ENCODE results near the gene PRDM16.
"Not testable (repeated sequence)": the region's sequence is repeated elsewhere in the genome, so short reads cannot be mapped to it uniquely, and the experiment has no call there.

PRDM16 gene

DNA sequence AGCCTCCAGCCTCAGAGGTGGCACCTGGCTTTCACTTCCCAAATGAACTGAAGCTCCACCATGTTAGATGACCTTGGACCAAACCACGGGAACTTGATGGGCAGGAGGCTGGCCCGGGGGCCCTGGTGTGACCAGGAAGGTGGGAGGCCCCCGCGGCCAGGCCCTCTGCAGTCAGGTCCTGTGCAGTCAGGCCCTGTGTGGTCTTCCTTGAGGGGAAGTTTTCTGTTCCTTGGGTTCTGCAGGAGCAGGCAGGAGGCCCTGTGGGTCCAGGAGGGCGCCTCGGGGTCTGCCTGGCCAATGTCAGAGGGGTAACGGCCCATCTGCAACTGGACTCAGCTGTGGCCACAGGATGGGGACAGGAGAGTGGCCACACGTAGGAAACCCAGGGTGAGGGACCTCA, 13.0 kb downstream of the PRDM16 start:
- no peak for DNase-seq (ENCODE audit: low read depth in 2 of 2)

- DNase-seq (ENCODE audit: low read depth in 2 of 2) = no peak
These were observed 13.8 kb downstream of the PRDM16 start for GRCh38 chr1:3082571-3083516.

DNA sequence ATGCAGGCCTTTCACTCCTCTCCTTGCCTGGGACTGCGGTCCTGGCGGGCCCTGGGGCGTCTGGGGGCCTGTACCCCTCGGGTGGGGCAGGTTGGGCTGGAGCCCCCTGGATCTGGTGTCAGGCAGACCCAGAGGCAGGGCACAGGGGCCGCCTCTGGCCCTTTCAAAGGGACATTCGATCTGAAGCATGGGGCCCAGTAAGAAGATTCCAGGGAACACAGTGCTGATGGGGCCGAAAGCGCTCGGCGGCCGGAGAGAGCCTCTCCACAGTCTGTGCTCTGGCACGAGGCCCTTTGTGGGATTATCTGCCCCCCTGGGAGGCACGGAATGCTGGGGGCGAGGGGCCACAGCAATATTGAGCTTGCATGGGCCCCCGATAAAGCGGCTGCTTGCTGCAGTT, 15.2 kb downstream of the PRDM16 start:
- no peak for DNase-seq (ENCODE audit: low read depth in 2 of 2)

DNA sequence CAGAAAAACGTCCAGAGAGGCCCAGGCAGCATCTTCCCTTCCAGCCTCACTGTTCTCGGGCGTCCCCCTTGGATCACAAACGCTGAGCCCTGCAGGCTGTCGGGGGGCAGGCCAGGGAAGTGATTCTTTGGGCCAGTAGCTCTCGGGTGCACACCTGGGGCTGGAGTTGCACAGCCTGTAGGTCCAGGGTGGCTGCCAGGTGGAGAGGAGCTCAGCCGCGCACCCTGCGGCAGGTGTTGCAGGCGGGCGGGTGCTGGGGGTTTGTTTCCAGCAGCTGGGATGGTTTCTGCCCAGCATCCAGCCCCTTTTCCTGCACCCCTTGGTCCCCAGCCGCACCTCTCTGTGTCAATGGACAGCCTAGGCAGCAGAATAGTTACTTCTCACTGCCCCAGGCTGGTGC, 15.7 kb downstream of the PRDM16 start:
- no peak for DNase-seq (ENCODE audit: low read depth in 2 of 2)

DNA sequence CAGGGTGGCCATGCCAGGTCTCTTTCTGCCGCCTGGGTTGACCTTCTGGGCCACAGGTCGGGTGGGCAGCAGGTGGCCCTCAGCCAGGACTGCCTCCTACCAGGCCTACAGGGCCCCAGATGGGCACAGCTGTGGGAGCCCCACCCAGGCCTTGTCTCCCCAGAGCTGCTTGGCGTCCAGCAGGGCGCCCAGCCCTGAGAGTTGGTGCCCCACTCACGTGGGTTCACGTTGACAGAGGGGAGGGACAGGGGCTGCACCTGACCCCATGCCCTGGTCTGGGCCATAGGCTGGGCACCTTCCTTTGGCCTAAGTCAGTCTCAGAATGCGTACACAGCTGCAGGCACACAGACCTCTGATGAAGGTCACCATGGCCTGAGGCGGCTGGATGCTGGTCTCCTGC, 16.7 kb downstream of the PRDM16 start:
- DNase-seq (ENCODE audit: low read depth in 2 of 2) = no peak

DNA sequence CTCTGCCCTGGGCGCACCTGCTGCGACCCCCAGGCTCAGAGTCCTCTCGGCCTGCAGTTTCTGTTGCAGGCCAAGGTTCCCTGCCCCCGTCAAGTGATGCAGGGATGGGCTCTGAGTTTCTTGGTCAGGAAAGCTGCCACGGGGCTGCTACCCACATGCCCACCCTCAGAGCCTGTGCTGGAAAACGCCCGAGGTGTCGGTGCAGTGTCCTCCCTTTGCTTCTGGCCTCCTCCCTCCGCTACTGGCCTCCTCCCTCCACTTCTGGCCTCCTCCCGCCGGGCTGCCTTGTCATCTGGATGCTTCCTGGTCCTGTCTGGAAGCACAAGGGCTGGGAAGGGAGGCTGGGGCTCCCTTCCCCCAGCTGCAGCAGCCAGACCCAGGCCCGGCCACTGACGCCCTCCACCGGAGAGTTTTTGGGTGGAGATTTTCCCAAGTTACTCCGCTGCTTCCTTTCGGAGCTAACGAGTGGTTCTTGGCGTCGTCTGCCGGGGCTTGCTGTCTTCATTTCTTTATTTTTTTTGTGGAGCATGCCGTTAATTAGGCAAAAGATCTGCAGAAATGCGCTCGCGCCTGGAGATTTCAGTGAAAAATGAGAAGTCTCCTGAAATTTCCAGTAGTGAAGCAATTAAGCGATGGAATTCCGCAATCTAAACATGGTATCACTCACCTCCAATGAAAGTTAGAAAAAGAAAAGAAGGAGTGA, 17.4 kb downstream of the PRDM16 start:
- DNase-seq (ENCODE audit: low read depth in 2 of 2) = no peak

DNA sequence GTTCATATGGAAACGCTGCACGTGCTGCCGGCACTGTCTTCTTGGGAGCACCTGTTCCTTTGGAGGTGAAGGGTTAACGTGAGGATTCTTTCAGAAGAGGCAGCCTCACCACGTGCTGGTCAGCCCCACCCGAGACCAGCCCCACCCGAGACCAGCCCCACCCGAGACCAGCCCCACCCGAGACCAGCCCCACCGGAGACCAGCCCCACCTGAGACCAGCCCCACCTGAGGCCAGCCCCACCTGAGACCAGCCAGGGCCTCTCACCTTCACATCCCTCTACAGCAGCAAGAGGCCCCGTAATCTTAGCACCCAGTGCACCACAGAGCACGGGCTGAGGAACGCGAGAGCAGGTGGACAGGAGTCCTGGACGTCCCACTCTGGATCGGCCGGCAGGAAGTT, 18.0 kb downstream of the PRDM16 start:
- no peak for DNase-seq (ENCODE audit: low read depth in 2 of 2)

GRCh38 chr1:3087946-3088668, 19.1 kb downstream of the PRDM16 start:
- DNase-seq (ENCODE audit: low read depth in 2 of 2) = not testable (repeated sequence)

- DNase-seq (ENCODE audit: low read depth in 2 of 2) = no peak
These were observed 20.5 kb downstream of the PRDM16 start for GRCh38 chr1:3089490-3089889.

- no peak for DNase-seq (ENCODE audit: low read depth in 2 of 2)
These were observed 22.3 kb downstream of the PRDM16 start for GRCh38 chr1:3091334-3091733.

- DNase-seq (ENCODE audit: low read depth in 2 of 2) = no peak
These were observed 23.5 kb downstream of the PRDM16 start for GRCh38 chr1:3092530-3092929.

DNA sequence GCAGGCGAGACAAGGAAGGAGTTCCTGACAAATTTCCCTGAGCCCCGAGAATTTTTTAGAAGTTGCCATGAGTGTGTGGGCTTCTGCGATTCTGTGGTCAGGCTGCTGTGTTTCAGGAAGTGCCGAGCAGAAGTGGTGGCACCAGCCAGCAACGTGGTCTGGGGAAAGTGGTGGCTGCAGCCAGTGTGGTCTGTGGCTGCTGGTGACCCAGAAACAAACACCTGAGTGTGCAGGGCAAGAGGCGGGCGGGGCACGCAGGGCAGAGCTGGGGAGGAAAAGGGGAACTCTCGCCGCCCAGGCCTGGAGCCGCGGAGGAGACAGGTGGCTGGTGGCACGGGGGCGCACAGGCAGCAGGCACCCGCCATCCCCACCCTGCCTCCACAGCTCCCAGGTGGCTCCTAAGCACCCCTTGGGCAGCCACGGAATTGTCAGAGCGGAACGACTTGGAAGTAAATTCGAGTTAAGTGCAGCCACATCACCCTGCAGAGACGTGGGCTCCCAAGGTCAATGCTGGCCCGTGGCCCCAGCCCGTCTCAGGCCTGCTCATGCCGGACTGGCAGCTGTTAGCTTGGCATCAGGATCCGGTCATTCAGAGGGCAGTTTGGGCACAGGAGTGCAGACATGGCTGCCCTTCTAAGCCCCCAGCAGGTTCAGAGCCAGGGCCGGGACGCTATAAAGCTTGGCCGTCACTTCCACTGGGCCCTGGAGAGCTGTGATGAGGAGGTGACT, 25.1 kb downstream of the PRDM16 start:
- no peak for DNase-seq (ENCODE audit: low read depth in 2 of 2)

DNA sequence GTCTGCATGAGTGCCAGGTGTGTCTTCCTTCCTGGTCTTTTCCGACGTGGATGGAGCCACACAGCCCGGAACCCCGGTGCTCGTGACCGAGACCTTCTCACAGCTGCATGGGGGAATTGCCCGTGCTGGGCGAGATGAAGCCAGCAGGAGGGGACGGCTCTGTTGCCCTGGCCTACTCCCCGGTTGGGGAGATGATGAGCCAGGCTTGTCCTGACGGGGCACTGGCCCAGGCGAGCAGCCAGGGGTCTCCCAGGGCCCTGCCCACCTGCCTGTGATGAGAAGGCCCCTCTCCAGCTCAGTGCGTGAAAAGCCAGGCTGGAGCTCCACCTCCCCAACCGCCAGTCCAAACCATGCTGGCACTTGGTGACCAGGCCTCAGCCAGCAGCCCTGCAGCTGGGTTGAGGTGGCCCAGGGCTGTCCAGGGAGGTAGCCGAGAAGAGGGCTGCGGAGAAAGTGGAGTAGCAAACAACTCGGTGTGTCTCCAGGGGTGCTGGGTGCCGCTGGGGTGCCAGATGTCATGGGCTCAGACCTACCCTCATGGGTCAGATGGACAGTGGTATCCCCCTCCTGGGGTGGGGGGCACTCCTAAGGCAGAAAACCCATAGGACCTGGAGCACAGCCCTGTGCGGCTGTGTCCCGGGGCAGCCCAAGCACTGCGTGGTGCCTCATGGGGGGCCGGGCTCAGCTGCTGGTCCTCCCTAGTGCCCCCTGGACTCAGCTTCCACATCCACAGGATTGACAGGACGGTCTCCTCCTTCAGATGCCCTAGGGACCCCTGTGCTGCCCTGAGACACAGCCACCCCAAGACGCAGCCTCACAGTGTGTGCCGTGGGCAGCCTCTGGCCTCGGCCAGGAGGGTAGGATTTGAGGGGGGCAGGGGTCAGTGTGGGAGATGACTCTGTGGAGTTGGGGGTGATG, 26.1 kb downstream of the PRDM16 start:
- no peak for DNase-seq (ENCODE audit: low read depth in 2 of 2)

GRCh38 chr1:3096345-3096744, 27.3 kb downstream of the PRDM16 start:
- DNase-seq (ENCODE audit: low read depth in 2 of 2) = no peak

- DNase-seq (ENCODE audit: low read depth in 2 of 2) = no peak
These were observed 28.2 kb downstream of the PRDM16 start for GRCh38 chr1:3097231-3097630.

DNA sequence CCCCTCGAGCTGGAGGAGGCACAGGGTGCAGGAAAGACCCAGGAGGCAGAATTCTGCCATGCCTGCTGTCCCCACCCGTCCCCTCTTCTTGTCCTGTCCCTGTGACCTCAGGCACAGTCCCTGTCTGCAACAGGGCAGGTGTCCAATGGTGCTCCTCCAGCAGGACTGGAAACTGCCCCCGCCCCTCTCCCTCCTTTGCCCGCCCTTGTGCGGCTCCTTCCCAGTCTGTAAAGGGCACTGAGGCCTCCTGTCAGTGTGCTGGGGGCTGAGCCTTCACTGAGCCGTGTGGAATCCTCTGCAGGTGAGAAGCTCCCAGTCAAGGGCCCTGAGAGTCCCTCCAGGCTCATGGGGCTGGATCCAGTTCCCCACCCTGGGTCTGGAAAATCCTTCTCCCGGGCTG, 28.9 kb downstream of the PRDM16 start:
- DNase-seq (ENCODE audit: low read depth in 2 of 2) = no peak

DNA sequence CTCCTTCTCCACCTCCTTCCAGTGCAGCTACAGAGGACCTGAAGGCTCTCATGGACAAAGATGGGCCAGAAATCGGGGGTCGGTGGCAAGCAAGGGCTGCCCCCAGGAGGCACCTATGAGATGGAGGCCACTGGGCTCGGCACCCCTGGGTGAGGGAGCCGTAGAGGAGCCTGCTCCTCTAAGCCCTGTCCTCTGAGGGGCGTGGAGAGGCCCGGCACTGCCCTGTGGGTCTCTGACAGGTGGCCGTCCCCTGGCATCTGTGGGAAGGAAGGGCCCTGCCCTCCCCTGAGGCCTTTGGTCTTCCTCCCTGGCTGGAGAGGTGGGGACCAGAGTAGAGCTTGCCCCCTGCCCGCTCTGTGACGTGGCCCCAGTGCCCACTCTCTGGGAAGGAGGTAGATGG, 30.9 kb downstream of the PRDM16 start:
- DNase-seq (ENCODE audit: low read depth in 2 of 2) = no peak

DNA sequence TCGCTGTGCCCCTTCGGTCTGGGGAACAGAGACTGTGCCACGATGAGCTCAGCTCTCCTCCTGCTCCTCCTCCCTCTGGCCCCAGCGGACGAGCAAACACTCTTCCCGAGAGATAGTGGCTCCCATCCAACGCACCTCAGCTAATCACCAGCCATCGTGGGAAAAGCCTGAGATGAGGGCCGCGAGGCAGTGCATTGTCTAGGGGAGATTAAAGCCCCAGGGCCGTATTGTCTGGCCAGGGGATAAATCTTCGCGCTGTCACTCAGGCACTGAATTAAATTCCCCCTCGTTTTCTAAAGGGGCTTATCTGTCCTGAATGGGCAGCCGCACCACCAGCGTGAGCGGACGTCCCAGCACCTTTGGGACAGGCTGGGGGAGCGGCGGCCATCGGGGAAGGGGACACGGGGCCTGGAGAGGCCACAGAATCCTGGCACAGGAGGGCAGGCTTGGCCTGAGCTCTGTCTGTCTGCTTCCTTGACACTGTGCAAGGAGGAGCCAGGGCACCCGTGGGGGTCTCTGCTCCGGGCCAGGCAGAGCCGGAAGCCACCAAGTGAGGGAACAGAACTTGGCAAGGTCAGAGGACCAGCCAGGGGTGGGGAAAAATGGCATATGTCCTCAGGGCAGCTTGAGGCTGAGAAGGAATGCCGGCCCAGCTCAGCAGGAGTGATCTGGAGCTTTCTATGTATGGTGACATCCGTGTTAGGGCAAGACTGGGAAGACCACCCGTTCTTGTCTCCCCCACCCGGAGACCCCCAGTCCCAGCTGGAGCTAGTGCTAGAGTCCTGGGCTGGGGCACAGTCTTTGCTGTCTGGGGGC, 32.3 kb downstream of the PRDM16 start:
- DNase-seq (ENCODE audit: low read depth in 2 of 2) = no peak

GRCh38 chr1:3102641-3103040, 33.6 kb downstream of the PRDM16 start:
- DNase-seq (ENCODE audit: low read depth in 2 of 2) = no peak

Measured in stimulated activated CD8-positive, alpha-beta memory T cell treated with anti-CD3 and anti-CD28 coated beads, Interleukin-15, amount 100 ng/mL, for 4 hours (primary cell).